ENCODE data around the gene CBL.

The CBL gene

GRCh38 chr11:119236891-119237290 lies 30.8 kb downstream of the CBL start:
- H3K4me1 ChIP-seq (ENCODE audit: insufficient read depth, poor library complexity, severe bottlenecking) = peaks cover 5% of the 10 kb centered on the region
- no peak for DNase-seq (ENCODE audit: low spot score)
- no peak for ATAC-seq (ENCODE audit: low read depth)
- TF ChIP-seq CTCF (IDR thresholded peaks at IDR 0.05; ENCODE audit: poor library complexity, severe bottlenecking) = no peak
- no peak overlapping the region for H3K4me3 ChIP-seq (ENCODE audit: severe bottlenecking)
- no peaks in the 10 kb centered on the region for H3K9me3 ChIP-seq (ENCODE audit: severe bottlenecking)
- peaks cover 38% of the 10 kb centered on the region for H3K36me3 ChIP-seq (ENCODE audit: low read depth)
- no peak overlapping the region for H3K27ac ChIP-seq (ENCODE audit: poor library complexity, severe bottlenecking)
- H3K27me3 ChIP-seq (ENCODE audit: insufficient read depth, poor library complexity, severe bottlenecking) = no peaks in the 10 kb centered on the region

GRCh38 chr11:119237515-119237914 lies 31.4 kb downstream of the CBL start:
- Histone ChIP-seq H3K36me3 (ENCODE audit: low read depth) (peaks cover 32% of the 10 kb centered on the region), H3K4me3 (ENCODE audit: severe bottlenecking) (no peak overlapping the region), H3K4me1 (ENCODE audit: insufficient read depth, poor library complexity, severe bottlenecking) (peaks cover 5% of the 10 kb centered on the region), H3K27me3 (ENCODE audit: insufficient read depth, poor library complexity, severe bottlenecking) (no peaks in the 10 kb centered on the region), H3K9me3 (ENCODE audit: severe bottlenecking) (no peaks in the 10 kb centered on the region), H3K27ac (ENCODE audit: poor library complexity, severe bottlenecking) (no peak overlapping the region)
- ATAC-seq (ENCODE audit: low read depth) (no peak), DNase-seq (ENCODE audit: low spot score) (no peak)
- no peak for TF ChIP-seq CTCF (IDR thresholded peaks at IDR 0.05; ENCODE audit: poor library complexity, severe bottlenecking)

- Histone ChIP-seq H3K9me3 (ENCODE audit: severe bottlenecking) (no peaks in the 10 kb centered on the region), H3K27ac (ENCODE audit: poor library complexity, severe bottlenecking) (no peak overlapping the region), H3K36me3 (ENCODE audit: low read depth) (no peaks in the 10 kb centered on the region), H3K4me1 (ENCODE audit: insufficient read depth, poor library complexity, severe bottlenecking) (no peaks in the 10 kb centered on the region), H3K4me3 (ENCODE audit: severe bottlenecking) (no peak overlapping the region), H3K27me3 (ENCODE audit: insufficient read depth, poor library complexity, severe bottlenecking) (no peaks in the 10 kb centered on the region)
- ATAC-seq (ENCODE audit: low read depth) = no peak
- DNase-seq (ENCODE audit: low spot score) = no peak
- TF ChIP-seq CTCF (IDR thresholded peaks at IDR 0.05; ENCODE audit: poor library complexity, severe bottlenecking) = no peak
Measured at GRCh38 chr11:119248750-119249670, 42.9 kb downstream of the CBL start.

- no peak for ATAC-seq (ENCODE audit: low read depth)
- no peaks in the 10 kb centered on the region for H3K36me3 ChIP-seq (ENCODE audit: low read depth)
Measured at GRCh38 chr11:119249671-119250010, 43.5 kb downstream of the CBL start.

More at GRCh38 chr11:119249671-119250010, 43.5 kb downstream of the CBL start:
- Histone ChIP-seq H3K27ac (ENCODE audit: poor library complexity, severe bottlenecking) (no peak overlapping the region), H3K27me3 (ENCODE audit: insufficient read depth, poor library complexity, severe bottlenecking) (no peaks in the 10 kb centered on the region), H3K9me3 (ENCODE audit: severe bottlenecking) (no peaks in the 10 kb centered on the region), H3K4me3 (ENCODE audit: severe bottlenecking) (no peak overlapping the region), H3K4me1 (ENCODE audit: insufficient read depth, poor library complexity, severe bottlenecking) (no peaks in the 10 kb centered on the region)
- DNase-seq (ENCODE audit: low spot score) = no peak
- no peak for TF ChIP-seq CTCF (IDR thresholded peaks at IDR 0.05; ENCODE audit: poor library complexity, severe bottlenecking)
